Measurements from ENCODE around the gene PRKG1. TPM values are rescaled to one million over a fixed set of nuclear protein-coding genes. Genes with fewer than 3 reads are reported as not detected.

The PRKG1 gene
- total RNA-seq, 4 donors from 2014 or later, result 26.5 to 72.3 (median 58.1) TPM

DNA sequence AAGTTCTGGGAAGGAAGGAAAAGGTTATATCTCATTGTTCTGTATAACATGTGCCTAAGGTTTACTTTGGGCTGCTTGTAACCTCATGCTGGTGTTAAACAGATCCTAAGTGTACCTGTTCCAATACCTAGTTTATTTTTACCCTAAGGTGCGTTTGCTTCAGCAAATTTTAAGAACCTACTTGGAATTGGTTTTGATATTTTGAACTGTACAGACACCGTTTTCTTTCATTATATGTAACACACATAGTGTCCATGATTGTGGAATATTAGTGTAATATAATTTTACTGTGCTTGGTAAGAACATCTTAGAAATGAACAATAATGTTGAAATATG is 954.2 kb downstream of the PRKG1 start:
- Histone ChIP-seq H3K9me3 (no peaks in the 10 kb centered on the region), H3K27ac (no peak overlapping the region), H3K27me3 (no peaks in the 10 kb centered on the region), H3K4me3 (replicated peaks in 1 of 3) (no peak overlapping the region), H3K4me1 (no peaks in the 10 kb centered on the region), H3K36me3 (no peaks in the 10 kb centered on the region)
- intact Hi-C loops (cut with DNase I), result no loop called here
- WGBS, 2 donors, result 83 to 91% methylated on average over 2 of the region's 2 CpGs
- TF ChIP-seq, protein P1, sequence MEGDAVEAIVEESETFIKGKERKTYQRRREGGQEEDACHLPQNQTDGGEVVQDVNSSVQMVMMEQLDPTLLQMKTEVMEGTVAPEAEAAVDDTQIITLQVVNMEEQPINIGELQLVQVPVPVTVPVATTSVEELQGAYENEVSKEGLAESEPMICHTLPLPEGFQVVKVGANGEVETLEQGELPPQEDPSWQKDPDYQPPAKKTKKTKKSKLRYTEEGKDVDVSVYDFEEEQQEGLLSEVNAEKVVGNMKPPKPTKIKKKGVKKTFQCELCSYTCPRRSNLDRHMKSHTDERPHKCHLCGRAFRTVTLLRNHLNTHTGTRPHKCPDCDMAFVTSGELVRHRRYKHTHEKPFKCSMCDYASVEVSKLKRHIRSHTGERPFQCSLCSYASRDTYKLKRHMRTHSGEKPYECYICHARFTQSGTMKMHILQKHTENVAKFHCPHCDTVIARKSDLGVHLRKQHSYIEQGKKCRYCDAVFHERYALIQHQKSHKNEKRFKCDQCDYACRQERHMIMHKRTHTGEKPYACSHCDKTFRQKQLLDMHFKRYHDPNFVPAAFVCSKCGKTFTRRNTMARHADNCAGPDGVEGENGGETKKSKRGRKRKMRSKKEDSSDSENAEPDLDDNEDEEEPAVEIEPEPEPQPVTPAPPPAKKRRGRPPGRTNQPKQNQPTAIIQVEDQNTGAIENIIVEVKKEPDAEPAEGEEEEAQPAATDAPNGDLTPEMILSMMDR (IDR thresholded peaks at IDR 0.05), result no peak
- TF ChIP-seq POLR2A (IDR thresholded peaks at IDR 0.05), result no peak
- no peak for DNase-seq

DNA sequence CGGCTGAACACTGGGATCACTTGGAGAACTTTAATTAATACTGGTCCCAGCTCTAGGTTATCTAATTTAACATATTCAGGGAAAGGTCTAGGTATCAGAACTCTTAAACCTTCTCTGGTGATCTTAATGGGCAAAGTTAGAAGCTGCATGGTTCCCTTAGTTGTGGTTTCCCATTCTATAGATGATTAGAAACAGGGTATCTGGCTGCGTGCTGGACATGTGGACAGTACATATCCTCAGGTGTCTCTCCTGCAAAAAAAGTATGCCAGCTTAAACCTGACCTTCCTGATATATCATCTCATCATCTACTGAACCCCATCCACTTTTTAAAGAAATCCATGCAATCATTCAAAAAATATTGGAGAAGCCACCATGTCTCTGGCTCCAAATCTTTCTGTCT is 955.3 kb downstream of the PRKG1 start:
- Histone ChIP-seq H3K4me3 (replicated peaks in 1 of 3) (no peak overlapping the region), H3K27ac (no peak overlapping the region), H3K4me1 (no peaks in the 10 kb centered on the region), H3K27me3 (no peaks in the 10 kb centered on the region), H3K36me3 (no peaks in the 10 kb centered on the region), H3K9me3 (no peaks in the 10 kb centered on the region)
- intact Hi-C loops (cut with DNase I), result no loop called here
- TF ChIP-seq, protein P1 (IDR thresholded peaks at IDR 0.05), result no peak
- TF ChIP-seq POLR2A (IDR thresholded peaks at IDR 0.05), result no peak
- DNase-seq, result no peak
- 48 to 83% methylated on average over 2 of the region's 2 CpGs for WGBS, 2 donors

DNA sequence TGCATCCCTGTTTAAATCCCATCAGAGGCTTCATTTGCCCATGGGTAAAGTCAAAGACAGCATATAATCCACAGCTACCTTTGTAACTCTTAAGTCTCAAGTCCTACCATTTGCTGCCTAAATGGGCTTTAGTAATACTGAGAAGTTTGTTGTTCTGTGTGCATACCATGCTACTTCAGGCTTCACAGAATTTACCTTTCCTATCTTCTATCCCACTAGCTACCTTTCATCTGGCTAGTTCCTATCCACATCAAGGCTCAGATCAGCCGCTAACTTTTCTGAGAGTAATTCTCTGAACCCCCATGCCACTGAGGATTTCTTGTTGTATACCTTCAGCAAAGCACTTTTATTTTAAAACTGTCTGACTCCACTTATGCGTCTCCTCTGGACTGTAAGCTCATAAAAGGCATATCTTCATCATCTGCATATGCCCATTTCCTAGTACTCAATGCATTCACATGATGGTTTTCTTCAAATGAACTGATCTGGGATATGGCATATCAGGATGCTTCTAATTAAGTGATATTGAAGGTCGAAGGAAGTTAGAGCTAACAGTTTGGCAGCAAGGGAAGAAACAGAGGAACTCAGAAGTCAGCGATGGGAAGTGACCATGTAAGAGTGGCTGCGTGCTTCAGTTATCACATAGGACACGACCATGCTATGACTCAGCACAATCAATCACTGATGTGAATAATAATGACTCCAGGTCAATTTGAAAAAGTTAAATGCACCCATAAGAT is 955.9 kb downstream of the PRKG1 start:
- no peaks in the 10 kb centered on the region for H3K4me1 ChIP-seq
- intact Hi-C loops (cut with DNase I), result no loop called here
- H3K36me3 ChIP-seq, result no peaks in the 10 kb centered on the region
- no peaks in the 10 kb centered on the region for H3K27me3 ChIP-seq
- H3K27ac ChIP-seq, result no peak overlapping the region
- WGBS, 2 donors, result 70 to 71% methylated on average over 6 of the region's 6 CpGs
- H3K4me3 ChIP-seq (replicated peaks in 1 of 3), result no peak overlapping the region
- no peak for DNase-seq
- H3K9me3 ChIP-seq, result no peaks in the 10 kb centered on the region
- TF ChIP-seq POLR2A (IDR thresholded peaks at IDR 0.05), result no peak
- TF ChIP-seq, protein P1 (IDR thresholded peaks at IDR 0.05), result no peak

DNA sequence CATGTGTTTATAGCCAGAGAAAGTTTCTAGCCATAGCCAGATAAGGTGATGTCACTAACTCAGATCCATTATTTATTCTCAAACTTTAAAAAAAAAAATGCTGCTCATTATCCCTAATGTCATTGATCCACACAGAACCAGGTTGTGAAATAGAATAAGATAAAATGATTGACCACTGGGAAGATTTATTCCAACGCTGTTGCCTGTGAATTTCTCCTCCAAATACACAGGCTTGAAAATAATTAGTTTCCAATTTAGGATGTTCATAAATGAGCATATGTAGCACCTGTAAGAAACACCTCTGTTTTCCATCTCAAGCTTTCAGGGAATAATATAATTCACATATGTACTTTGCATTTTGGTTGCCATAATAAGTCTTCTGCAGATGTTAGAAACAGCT is 956.7 kb downstream of the PRKG1 start:
- H3K27ac ChIP-seq, result no peak overlapping the region
- no peak for DNase-seq
- H3K27me3 ChIP-seq, result no peaks in the 10 kb centered on the region
- H3K4me1 ChIP-seq, result no peaks in the 10 kb centered on the region
- no peaks in the 10 kb centered on the region for H3K9me3 ChIP-seq
- no peaks in the 10 kb centered on the region for H3K36me3 ChIP-seq
- H3K4me3 ChIP-seq (replicated peaks in 1 of 3), result no peak overlapping the region
- TF ChIP-seq, protein P1 (IDR thresholded peaks at IDR 0.05), result no peak
- no peak for TF ChIP-seq POLR2A (IDR thresholded peaks at IDR 0.05)
- intact Hi-C loops (cut with DNase I), result no loop called here
- 89 to 96% methylated on average over 1 of the region's 1 CpG for WGBS, 2 donors

DNA sequence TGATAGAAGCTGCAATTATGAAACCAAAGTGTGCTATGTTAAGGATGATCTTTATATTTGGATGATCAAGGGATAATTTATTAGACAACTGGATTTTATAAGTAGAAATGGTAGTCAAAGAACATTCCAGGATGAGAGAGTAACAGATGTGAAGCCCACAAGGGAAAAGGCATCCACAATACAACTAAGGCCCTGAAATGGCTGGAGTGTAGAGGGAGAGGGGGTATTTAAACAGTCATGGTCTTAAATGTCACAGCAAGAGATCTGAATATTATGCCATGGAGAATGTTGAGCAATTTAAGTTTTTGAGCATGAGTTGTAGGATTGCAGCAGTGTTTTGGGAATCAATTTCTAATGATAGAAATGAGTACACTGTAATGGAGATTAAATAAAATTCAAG is 957.5 kb downstream of the PRKG1 start:
- Histone ChIP-seq H3K27me3 (no peaks in the 10 kb centered on the region), H3K4me3 (replicated peaks in 1 of 3) (no peak overlapping the region), H3K4me1 (no peaks in the 10 kb centered on the region), H3K9me3 (no peaks in the 10 kb centered on the region), H3K36me3 (no peaks in the 10 kb centered on the region), H3K27ac (no peak overlapping the region)
- no peak for DNase-seq
- intact Hi-C loops (cut with DNase I), result no loop called here
- TF ChIP-seq POLR2A (IDR thresholded peaks at IDR 0.05), result no peak
- TF ChIP-seq, protein P1 (IDR thresholded peaks at IDR 0.05), result no peak
